H9 (cell line): Measurements from ENCODE around the gene RAB43. TPM values are rescaled to one million over a fixed set of nuclear protein-coding genes. Genes with fewer than 3 reads are reported as not detected.

Source experiments
- DNase-seq: peaks from one replicate; pipeline ENCODE4 v3.0.0-alpha.2; 2017
- H2AFZ ChIP-seq: one replicate; pipeline ENCODE4 v1.6.1; 2013; ENCODE audit warnings: mild to moderate bottlenecking, low read length, control low read depth, moderate library complexity
- H2AK5ac ChIP-seq: 2 replicates; pipeline ENCODE4 v1.6.1; 2013; ENCODE audit warnings: low read length, control low read depth, mixed read lengths; ENCODE audit not compliant: insufficient read length
- H2BK120ac ChIP-seq: one replicate; pipeline ENCODE4 v1.6.1; 2013; ENCODE audit warnings: low read depth, mild to moderate bottlenecking, low read length, control low read depth, inconsistent platforms; ENCODE audit not compliant: poor library complexity, severe bottlenecking
- H2BK12ac ChIP-seq: 2 replicates; pipeline ENCODE4 v1.6.1; 2013; ENCODE audit warnings: low read length, control low read depth, mixed read lengths, low read depth; ENCODE audit not compliant: insufficient read length
- H2BK15ac ChIP-seq: 2 replicates; pipeline ENCODE4 v1.6.1; 2013; ENCODE audit warnings: low read depth, low read length, control low read depth
- H2BK20ac ChIP-seq: one replicate; pipeline ENCODE4 v1.6.1; 2013; ENCODE audit warnings: low read depth, mild to moderate bottlenecking, low read length, control low read depth, inconsistent platforms; ENCODE audit not compliant: poor library complexity, severe bottlenecking
- H2BK5ac ChIP-seq: 2 replicates; pipeline ENCODE4 v1.6.1; 2013; ENCODE audit warnings: low read length, control low read depth, mixed read lengths; ENCODE audit not compliant: insufficient read length
- H3K14ac ChIP-seq: 2 replicates; pipeline ENCODE4 v1.6.1; 2013; ENCODE audit warnings: low read length, control low read depth; ENCODE audit not compliant: insufficient read depth
- H3K18ac ChIP-seq: 2 replicates; pipeline ENCODE4 v1.6.1; 2013; ENCODE audit warnings: low read depth, mild to moderate bottlenecking, mixed read lengths, low read length, control low read depth; ENCODE audit not compliant: insufficient read length
- H3K23ac ChIP-seq: 2 replicates; pipeline ENCODE4 v1.6.1; 2013; ENCODE audit warnings: low read length, control low read depth, mixed read lengths, low read depth; ENCODE audit not compliant: insufficient read length
- H3K23me2 ChIP-seq: 2 replicates; pipeline ENCODE4 v1.6.1; 2013; ENCODE audit warnings: low read depth, mild to moderate bottlenecking, mixed read lengths, low read length, control low read depth; ENCODE audit not compliant: insufficient read length, poor library complexity, severe bottlenecking
- H3K27ac ChIP-seq: 2 replicates; pipeline ENCODE4 v1.5.1; 2013; ENCODE audit warnings: low read length, control low read depth, mixed read lengths, low read depth; ENCODE audit not compliant: insufficient read length
- H3K27me3 ChIP-seq: 2 replicates; pipeline ENCODE4 v1.6.1; 2013; ENCODE audit warnings: low read length, control low read depth, inconsistent platforms; ENCODE audit not compliant: insufficient read depth
- H3K4ac ChIP-seq: 2 replicates; pipeline ENCODE4 v1.6.1; 2013; ENCODE audit warnings: low read depth, mild to moderate bottlenecking, control low read depth, inconsistent platforms, low read length, moderate library complexity
- H3K4me1 ChIP-seq: 2 replicates; pipeline ENCODE4 v1.6.1; 2013; ENCODE audit warnings: low read length, control low read depth, inconsistent platforms; ENCODE audit not compliant: insufficient read depth
- H3K4me2 ChIP-seq: 2 replicates; pipeline ENCODE4 v1.6.1; 2013; ENCODE audit warnings: low read length, control low read depth, mixed read lengths; ENCODE audit not compliant: insufficient read length, insufficient read depth
- H3K56ac ChIP-seq: 2 replicates; pipeline ENCODE4 v1.6.1; 2013; ENCODE audit warnings: low read depth, mild to moderate bottlenecking, mixed read lengths, low read length, control low read depth; ENCODE audit not compliant: insufficient read length
- H3K79me1 ChIP-seq: 2 replicates; pipeline ENCODE4 v1.6.1; 2013; ENCODE audit warnings: low read depth, mild to moderate bottlenecking, moderate library complexity, low read length, control low read depth, inconsistent platforms; ENCODE audit not compliant: insufficient read depth, poor library complexity, severe bottlenecking
- H3K79me2 ChIP-seq: 2 replicates; pipeline ENCODE4 v1.6.1; 2013; ENCODE audit warnings: low read length, control low read depth, inconsistent platforms; ENCODE audit not compliant: insufficient read depth
- H3K9ac ChIP-seq: 2 replicates; pipeline ENCODE4 v1.6.1; 2013; ENCODE audit warnings: low read length, control low read depth, mixed read lengths; ENCODE audit not compliant: insufficient read length; ENCODE audit errors: extremely low read depth
- H3K9me3 ChIP-seq: one replicate; pipeline ENCODE4 v1.6.1; 2013; ENCODE audit warnings: low read depth, low read length, inconsistent platforms; ENCODE audit not compliant: control insufficient read depth
- H3T11ph ChIP-seq: one replicate; pipeline ENCODE4 v1.6.1; 2013; ENCODE audit warnings: mild to moderate bottlenecking, low read length, control low read depth, inconsistent platforms
- H4K20me1 ChIP-seq: one replicate; pipeline ENCODE4 v1.6.1; 2013; ENCODE audit not compliant: control insufficient read depth, insufficient read length, insufficient read depth
- H4K5ac ChIP-seq: 2 replicates; pipeline ENCODE4 v1.6.1; 2013; ENCODE audit warnings: low read depth, mild to moderate bottlenecking, mixed read lengths, low read length, control low read depth; ENCODE audit not compliant: insufficient read length
- H4K8ac ChIP-seq: replicated peaks from 2 replicates; pipeline ENCODE4 v1.6.1; 2013; ENCODE audit warnings: low read length, control low read depth, mixed read lengths, low read depth; ENCODE audit not compliant: insufficient read length
- H4K91ac ChIP-seq: 2 replicates; pipeline ENCODE4 v1.6.1; 2013; ENCODE audit warnings: low read depth, mild to moderate bottlenecking, moderate library complexity, mixed read lengths, low read length, control low read depth; ENCODE audit not compliant: insufficient read length
- H3K27ac Mint-ChIP-seq, 3 experiments: 2 replicates in 2 of 3; 3 replicates in 1 of 3; pipeline ENCODE4 v1.8.0; 2020 to 2021; ENCODE audit warnings: mixed read lengths in 3 of 3, mild to moderate bottlenecking in 1 of 3, moderate library complexity in 1 of 3
- H3K27me3 Mint-ChIP-seq: 2 replicates; pipeline ENCODE4 v1.8.0; 2021; ENCODE audit warnings: low read depth, mild to moderate bottlenecking, moderate library complexity, mixed read lengths
- H3K36me3 Mint-ChIP-seq, 3 experiments: 2 replicates in 2 of 3; 3 replicates in 1 of 3; pipeline ENCODE4 v1.8.0; 2020 to 2021; ENCODE audit warnings: low read depth in 3 of 3, mixed read lengths in 3 of 3; ENCODE audit not compliant: insufficient read depth in 1 of 3
- H3K4me1 Mint-ChIP-seq, 2 experiments: 2 replicates each; pipeline ENCODE4 v1.8.0; 2020; ENCODE audit warnings: mixed read lengths in 2 of 2
- H3K4me3 Mint-ChIP-seq, 2 experiments: 2 replicates in 1 of 2; 3 replicates in 1 of 2; pipeline ENCODE4 v1.8.0; 2020 to 2021; ENCODE audit warnings: mild to moderate bottlenecking in 2 of 2, mixed read lengths in 2 of 2, moderate library complexity in 1 of 2
- H3K9me3 Mint-ChIP-seq, 2 experiments: 2 replicates in 1 of 2; 3 replicates in 1 of 2; pipeline ENCODE4 v1.8.0; 2020; ENCODE audit warnings: mild to moderate bottlenecking in 2 of 2, mixed read lengths in 2 of 2, moderate library complexity in 1 of 2
- CTCF ChIP-seq: fragments of 200-600 bp; sonication (generic); conservative IDR thresholded peaks from 3 replicates; pipeline ENCODE4 v1.8.0; 2021; ENCODE audit warnings: antibody characterized with exemption, mild to moderate bottlenecking
- WGBS: extraction: QIAGEN DNeasy Blood & Tissue Kit; methylation state at CpG from one replicate; pipeline ENCODE4 v1.1.7; 2013; ENCODE audit warnings: missing lambda C conversion rate, low lambda C conversion rate, mixed read lengths; ENCODE audit not compliant: insufficient read length; ENCODE audit errors: extremely low coverage; 5-methylcytosine and 5-hydroxymethylcytosine counted together
- total RNA-seq: library from RNA; stranded (reverse); gene quantifications from 2 replicates; pipeline ENCODE4 v1.2.1, GENCODE V29; 2021

The RAB43 gene
- total RNA-seq, 1 experiment from 2014 or later, result 13.6 TPM

GRCh38 chr3:129082026-129082425, 39.6 kb downstream of the RAB43 start:
- H4K20me1 ChIP-seq, result no peaks in the 10 kb centered on the region
- no peak overlapping the region for H3K4me3 Mint-ChIP-seq
- H4K8ac ChIP-seq, result no peak overlapping the region
- no peaks in the 10 kb centered on the region for H3K9me3 Mint-ChIP-seq
- H2BK5ac ChIP-seq, result no peak overlapping the region
- H3K4ac ChIP-seq, result no peak overlapping the region
- H3K9me3 ChIP-seq, result no peaks in the 10 kb centered on the region
- DNase-seq, result no peak
- no peak overlapping the region for H2BK15ac ChIP-seq
- H3K27me3 ChIP-seq, result no peaks in the 10 kb centered on the region
- H2BK20ac ChIP-seq, result no peak overlapping the region
- H4K5ac ChIP-seq, result no peak overlapping the region
- H3K23ac ChIP-seq, result no peak overlapping the region
- no CpG with 5 or more reads among the region's 9 CpGs for WGBS
- no peak overlapping the region for H2AK5ac ChIP-seq
- H3K27ac ChIP-seq, result no peak overlapping the region
- peaks cover 8% of the 10 kb centered on the region for H3K27me3 Mint-ChIP-seq
- no peak overlapping the region for H2AFZ ChIP-seq
- no peak for TF ChIP-seq CTCF
- H3K79me2 ChIP-seq, result no peaks in the 10 kb centered on the region
- no peak overlapping the region for H3T11ph ChIP-seq
- no peaks in the 10 kb centered on the region for H3K23me2 ChIP-seq
- H3K27ac Mint-ChIP-seq, result peak overlapping the region in 1 of 3 experiments; percentile 63; a peak in 1 of 7 replicates
- no peak overlapping the region for H2BK120ac ChIP-seq
- H3K4me1 ChIP-seq, result no peaks in the 10 kb centered on the region
- no peaks in the 10 kb centered on the region for H3K79me1 ChIP-seq
- no peak overlapping the region for H3K4me2 ChIP-seq
- no peak overlapping the region for H4K91ac ChIP-seq
- H3K36me3 Mint-ChIP-seq, result no peaks in the 10 kb centered on the region
- H3K4me1 Mint-ChIP-seq, result no peaks in the 10 kb centered on the region
- H3K14ac ChIP-seq, result no peak overlapping the region
- no peak overlapping the region for H3K9ac ChIP-seq
- H3K56ac ChIP-seq, result no peak overlapping the region
- no peak overlapping the region for H3K18ac ChIP-seq
- no peak overlapping the region for H2BK12ac ChIP-seq
